Gastroesophageal sphincter (tissue), 3 donors: ENCODE results near the gene VPS18.

Experiments
- CTCF ChIP-seq, 4 experiments: fragments of 200-600 bp in 2 of 4; fragments of 450-650 bp in 2 of 4; sonication (generic) in 1 of 4; IDR thresholded peaks; one replicate each; pipeline ENCODE4 v1.5.1; 2017 to 2019; ENCODE audit warnings: antibody characterized with exemption in 4 of 4, mild to moderate bottlenecking in 2 of 4, moderate library complexity in 2 of 4
- POLR2A ChIP-seq, 2 donors: fragments of 450-650 bp; IDR thresholded peaks; one replicate each; pipeline ENCODE4 v1.6.1; 2017; ENCODE audit warnings: antibody characterized with exemption in 2 of 2, mild to moderate bottlenecking in 2 of 2, moderate library complexity in 1 of 2
- POLR2AphosphoS5 ChIP-seq: sonication (generic); formaldehyde crosslinking; IDR thresholded peaks from one replicate; pipeline ENCODE4 v1.6.1; 2017; ENCODE audit warnings: antibody characterized with exemption

- TF ChIP-seq CTCF (IDR thresholded peaks at IDR 0.05) (no peak), POLR2AphosphoS5 (no peak), POLR2A (IDR thresholded peaks at IDR 0.05) (no peak)
These were observed 30.5 kb upstream of the VPS18 start for GRCh38 chr15:40863660-40864270.
